ENCODE measurements around the gene SH3GLB2.
"Not testable (repeated sequence)": the region's sequence is repeated elsewhere in the genome, so short reads cannot be mapped to it uniquely, and the experiment has no call there.

Gene SH3GLB2

GRCh38 chr9:129022037-129022436, 6.1 kb downstream of the SH3GLB2 start:
- DNase-seq (ENCODE audit: low read depth in 2 of 2): no peak

DNA sequence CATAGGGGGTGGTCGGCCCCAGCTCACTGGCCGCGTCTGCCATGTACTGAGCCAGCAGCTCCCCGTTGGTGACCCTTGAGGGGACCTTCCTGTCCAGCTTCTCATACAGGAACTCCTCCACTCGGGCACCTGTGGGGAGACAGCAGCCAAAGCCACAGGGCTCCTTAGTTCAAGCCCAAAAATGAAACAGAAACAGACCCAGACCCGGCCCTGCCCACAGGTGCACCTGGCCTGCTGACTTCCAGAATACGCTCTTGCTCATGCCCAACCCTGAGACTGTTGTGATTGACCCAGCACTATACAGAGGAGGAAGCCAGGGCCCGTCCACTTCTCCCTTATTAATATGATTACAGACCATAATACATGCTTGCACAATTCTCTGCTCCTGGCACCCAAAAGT, 7.0 kb downstream of the SH3GLB2 start:
- no peak for DNase-seq (ENCODE audit: low read depth in 2 of 2)

DNA sequence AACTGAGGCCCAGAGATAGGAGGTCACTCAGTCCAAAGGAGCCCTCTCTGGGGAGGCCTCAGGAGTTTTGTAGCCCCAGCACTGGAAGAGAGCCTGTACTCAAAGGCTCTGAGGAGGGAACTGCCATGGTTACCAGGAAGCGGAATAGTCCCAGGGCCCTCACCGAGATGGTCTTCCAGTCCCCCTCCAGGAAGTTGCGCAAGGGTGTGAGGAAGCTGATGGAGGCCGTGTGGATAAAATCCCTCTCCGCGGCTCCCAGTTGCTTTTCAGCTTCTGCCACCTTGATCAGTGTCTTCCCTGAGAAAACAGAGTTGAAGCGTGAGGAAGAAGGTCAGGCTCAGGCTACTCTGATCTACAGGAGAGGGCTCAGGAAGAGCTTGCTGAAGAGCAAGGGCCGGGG, 13.5 kb downstream of the SH3GLB2 start:
- no peak for DNase-seq (ENCODE audit: low read depth in 2 of 2)

GRCh38 chr9:129014124-129014523, 14.0 kb downstream of the SH3GLB2 start:
- DNase-seq (ENCODE audit: low read depth in 2 of 2): no peak

GRCh38 chr9:129013674-129014073, 14.5 kb downstream of the SH3GLB2 start:
- DNase-seq (ENCODE audit: low read depth in 2 of 2): no peak

DNA sequence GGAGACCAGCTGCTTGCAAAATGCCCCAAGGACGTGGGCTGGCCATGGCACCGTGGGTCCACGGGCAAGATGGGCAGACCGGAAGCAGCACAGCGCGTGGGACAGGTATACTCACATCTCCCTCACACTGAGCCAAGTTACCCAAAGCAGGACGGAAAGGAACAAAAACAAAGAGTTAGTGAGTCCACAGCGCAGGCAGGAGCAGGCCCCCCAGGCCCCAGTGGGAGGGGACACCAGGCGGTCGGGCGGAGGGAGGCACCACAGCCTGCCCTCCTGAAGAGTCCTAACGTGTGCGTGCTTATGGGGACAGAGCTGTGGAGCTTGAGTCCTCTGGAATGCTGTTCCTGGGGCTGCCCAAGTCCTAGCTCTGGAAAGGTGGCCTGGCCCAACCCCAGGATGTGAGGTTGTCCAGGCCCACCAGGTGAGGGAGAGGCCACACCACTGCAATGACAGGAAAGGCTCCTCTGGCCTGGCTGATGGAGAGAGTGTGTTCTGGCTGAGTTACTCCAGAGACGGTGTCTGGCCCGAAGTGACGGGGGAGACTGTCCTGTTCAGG, 15.2 kb downstream of the SH3GLB2 start:
- DNase-seq (ENCODE audit: low read depth in 2 of 2): no peak

GRCh38 chr9:129012343-129012742, 15.8 kb downstream of the SH3GLB2 start:
- no peak for DNase-seq (ENCODE audit: low read depth in 2 of 2)

- no peak for DNase-seq (ENCODE audit: low read depth in 2 of 2)
These were observed 16.4 kb downstream of the SH3GLB2 start for GRCh38 chr9:129011761-129012181.

GRCh38 chr9:129011170-129011569, 17.0 kb downstream of the SH3GLB2 start:
- no peak for DNase-seq (ENCODE audit: low read depth in 2 of 2)

DNA sequence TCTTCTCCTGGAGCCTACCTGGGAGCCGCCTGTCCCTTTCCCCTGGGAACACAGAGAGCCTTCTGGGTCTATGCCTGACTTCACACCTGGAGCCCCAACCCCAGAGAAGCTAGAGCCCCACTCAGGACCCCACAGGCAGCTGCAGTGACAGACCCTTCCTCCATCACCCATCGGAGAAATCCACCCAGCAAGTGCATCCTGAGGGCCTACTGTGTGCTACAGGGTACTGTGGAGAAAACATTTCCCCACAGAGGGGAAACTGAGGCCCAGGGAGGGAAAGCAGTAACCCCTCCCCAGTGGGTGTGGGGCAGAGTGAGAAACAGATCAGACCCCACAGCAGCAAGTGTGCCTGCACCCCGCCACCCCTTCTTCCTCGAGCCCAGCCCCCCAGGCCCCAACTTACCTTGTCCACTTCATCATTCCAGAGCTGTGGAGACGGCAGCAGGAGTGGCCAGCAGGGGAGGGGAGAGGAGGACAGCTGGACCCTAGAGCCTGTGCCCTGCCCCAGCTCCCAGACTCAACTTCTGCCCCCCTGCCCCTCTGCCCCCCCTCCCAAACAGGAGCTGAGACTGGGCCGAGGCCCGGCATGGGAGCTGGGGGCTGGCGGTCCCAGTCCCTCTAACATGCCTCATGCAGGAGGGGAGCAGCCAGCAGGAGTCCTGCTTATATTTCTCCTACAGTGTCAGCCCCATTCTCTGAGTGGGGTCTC, 17.7 kb downstream of the SH3GLB2 start:
- DNase-seq (ENCODE audit: low read depth in 2 of 2): no peak

- DNase-seq (ENCODE audit: low read depth in 2 of 2): no peak
These were observed 18.5 kb downstream of the SH3GLB2 start for GRCh38 chr9:129009584-129010141.

DNA sequence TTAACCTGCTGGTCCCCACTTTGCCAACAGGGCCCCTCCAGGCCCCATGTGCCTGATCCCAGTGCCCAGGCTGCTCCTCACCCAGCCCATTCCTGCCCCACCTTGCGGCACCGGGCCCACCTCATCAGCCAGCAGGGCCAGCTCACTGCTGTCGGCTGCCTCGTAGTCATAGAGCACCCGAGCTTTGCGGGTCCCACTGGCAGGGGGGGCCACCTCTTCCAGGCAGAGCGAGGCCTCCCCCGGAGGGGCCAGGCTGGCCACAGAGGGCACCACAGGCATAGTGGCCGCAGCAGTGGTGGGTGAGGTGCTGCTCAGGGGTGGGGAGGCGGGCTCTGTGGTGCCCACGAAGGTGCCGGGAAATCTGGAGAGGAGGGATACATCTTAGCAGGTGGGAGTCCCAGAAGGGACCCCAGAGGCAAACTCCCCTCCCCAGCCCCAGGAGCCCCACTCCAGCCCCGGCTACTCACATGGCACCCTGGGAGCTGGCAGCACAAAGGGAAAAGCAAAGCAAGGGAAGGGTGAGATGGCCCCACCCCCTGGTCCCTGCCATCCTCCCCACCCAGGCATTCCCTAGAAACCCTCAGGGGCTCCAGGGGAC, 19.0 kb downstream of the SH3GLB2 start:
- no peak for DNase-seq (ENCODE audit: low read depth in 2 of 2)

- no peak for DNase-seq (ENCODE audit: low read depth in 2 of 2)
These were observed 19.6 kb downstream of the SH3GLB2 start for GRCh38 chr9:129008469-129008965.

DNA sequence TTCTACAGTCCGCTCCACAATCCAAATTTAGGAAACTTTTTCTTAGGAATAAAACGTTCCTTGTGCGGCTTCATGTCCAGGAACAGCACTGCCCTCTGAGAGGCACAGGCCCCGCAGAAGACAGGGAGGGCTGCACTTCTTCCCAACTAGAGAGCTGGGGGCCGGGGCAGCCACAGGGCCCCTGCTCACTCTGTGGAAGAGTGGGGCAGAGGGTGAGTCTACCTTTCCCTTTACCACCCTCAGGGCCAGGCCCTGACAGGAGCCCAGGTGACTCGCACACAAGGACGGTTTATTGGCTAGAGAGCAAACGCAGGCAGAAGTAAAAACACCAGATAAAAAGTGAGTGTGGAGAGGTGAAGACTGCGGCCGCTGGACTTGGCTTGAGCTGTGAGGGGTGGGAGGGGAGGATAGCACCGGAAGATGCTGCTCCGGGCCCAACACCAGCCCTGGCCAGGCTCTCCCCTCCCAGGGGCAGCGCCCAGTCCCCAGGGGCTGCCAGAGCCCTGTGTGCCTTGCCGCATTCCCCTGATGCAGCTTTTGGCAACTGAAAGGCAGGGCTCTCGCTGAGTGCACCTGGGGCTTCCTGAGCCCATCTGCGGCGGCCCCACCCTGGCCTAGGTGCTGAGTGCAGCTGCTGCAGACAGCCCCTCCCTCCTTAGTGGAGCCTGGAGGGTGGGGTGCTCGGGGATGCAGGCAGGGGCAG, 20.2 kb downstream of the SH3GLB2 start:
- no peak for DNase-seq (ENCODE audit: low read depth in 2 of 2)

- DNase-seq (ENCODE audit: low read depth in 2 of 2): no peak
These were observed 20.9 kb downstream of the SH3GLB2 start for GRCh38 chr9:129007035-129007765.

DNA sequence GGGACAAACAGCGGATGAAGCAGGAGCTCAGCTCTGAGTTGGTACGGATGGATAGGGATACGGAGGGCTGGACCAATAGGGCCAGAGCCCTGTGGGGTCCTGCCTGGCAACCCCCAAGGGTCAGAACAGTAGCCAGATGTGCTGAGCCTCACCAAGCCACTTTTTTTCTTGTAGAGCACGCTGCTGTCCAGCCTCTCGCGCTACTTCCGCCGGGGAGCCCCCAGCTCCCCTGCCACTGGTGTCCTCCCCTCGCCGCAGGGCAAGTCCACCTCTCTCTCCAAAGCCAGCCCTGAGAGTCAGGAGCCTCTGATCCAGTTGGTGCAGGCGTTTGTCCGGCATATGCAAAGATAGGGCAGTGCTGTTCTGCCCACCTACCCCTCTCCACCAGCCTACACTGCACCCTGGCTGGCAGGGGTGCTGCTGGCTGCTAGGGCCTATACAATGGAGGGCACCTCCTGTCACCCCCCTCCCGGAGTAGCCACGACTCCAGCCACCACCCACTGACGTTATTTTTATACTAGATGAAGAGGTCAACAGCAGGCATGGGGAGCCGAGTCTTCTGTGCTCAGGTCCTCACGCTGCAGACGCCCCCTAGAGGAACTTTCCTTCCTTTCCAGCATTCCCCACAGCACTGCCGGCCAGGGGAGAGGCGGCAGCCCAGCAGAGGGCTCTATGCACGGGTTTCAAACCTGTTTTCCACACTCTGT, 21.6 kb downstream of the SH3GLB2 start:
- DNase-seq (ENCODE audit: low read depth in 2 of 2): peak; percentile 31 to 39

DNA sequence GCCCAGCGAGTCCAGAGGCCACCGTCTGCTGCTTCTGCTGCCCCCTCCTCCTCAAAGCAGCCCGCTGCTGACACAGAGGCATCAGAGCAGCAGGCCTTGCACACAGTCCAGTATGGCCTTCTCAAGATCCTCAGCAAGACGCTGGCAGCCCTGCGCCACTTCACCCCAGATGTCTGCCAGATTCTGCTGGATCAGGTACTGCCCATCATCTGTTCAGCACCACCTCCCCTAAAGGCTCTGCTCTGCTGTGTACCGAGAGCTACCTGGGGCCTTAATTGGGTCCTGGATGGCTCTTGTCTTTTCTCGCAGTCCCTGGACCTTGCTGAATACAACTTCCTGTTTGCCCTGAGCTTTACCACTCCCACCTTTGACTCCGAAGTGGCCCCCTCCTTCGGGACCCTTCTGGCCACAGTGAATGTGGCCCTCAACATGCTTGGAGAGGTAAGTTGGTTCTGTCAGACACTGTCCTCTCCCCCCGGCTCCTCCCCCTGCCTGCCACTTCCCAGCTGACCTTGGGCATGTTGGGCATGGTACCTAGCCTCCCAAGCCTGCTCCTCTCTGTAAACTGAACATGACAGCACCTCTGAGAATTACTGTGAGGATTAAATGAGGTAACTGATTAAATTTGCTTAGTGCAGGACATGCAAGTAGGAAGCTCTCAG, 22.7 kb downstream of the SH3GLB2 start:
- DNase-seq (ENCODE audit: low read depth in 2 of 2): no peak

- not testable (repeated sequence) for DNase-seq (ENCODE audit: low read depth in 2 of 2)
These were observed 24.0 kb downstream of the SH3GLB2 start for GRCh38 chr9:129004173-129004572.

DNA sequence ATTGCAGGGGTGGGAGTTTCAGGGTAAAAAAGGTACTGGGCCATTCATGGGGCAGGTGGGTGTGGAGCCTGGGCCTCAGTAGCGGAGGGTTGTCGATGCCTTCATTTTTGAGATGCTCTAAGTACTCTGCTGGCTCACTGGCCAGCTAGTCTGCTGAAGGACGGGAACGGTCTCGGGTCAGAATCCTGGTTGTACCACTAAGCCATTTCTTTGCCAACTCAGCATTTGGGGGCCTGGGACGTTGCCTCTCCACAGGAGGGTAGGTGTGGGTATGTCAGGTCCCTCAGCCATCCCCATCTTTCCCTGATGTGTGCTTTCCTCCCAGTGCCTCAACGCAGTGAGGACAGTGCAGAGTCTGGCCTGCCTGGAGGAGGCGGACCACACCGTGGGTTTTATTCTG, 25.1 kb downstream of the SH3GLB2 start:
- DNase-seq (ENCODE audit: low read depth in 2 of 2): no peak
